Esophagus muscularis mucosa (tissue), 4 donors: Measurements from ENCODE around the gene CABLES1.

Experiments used
- EP300 ChIP-seq: sonication (generic); formaldehyde crosslinking; IDR thresholded peaks from one replicate; pipeline ENCODE4 v1.6.1; 2017; ENCODE audit warnings: antibody characterized with exemption
- POLR2A ChIP-seq: fragments of 450-650 bp; IDR thresholded peaks from one replicate; pipeline ENCODE4 v1.6.1; 2017; ENCODE audit warnings: antibody characterized with exemption, moderate library complexity, mild to moderate bottlenecking, low read depth
- POLR2AphosphoS5 ChIP-seq, 2 donors: sonication (generic); formaldehyde crosslinking; IDR thresholded peaks; one replicate each; pipeline ENCODE4 v1.6.1; 2017; ENCODE audit warnings: antibody characterized with exemption in 2 of 2
- TF ChIP-seq, protein P1 (sequence below), 3 experiments: fragments of 200-600 bp in 2 of 3; fragments of 450-650 bp in 1 of 3; sonication (generic) in 2 of 3; IDR thresholded peaks; one replicate each; pipeline ENCODE4 v1.5.1; 2017 to 2019; ENCODE audit warnings: antibody characterized with exemption in 3 of 3, mild to moderate bottlenecking in 2 of 3, moderate library complexity in 1 of 3

DNA sequence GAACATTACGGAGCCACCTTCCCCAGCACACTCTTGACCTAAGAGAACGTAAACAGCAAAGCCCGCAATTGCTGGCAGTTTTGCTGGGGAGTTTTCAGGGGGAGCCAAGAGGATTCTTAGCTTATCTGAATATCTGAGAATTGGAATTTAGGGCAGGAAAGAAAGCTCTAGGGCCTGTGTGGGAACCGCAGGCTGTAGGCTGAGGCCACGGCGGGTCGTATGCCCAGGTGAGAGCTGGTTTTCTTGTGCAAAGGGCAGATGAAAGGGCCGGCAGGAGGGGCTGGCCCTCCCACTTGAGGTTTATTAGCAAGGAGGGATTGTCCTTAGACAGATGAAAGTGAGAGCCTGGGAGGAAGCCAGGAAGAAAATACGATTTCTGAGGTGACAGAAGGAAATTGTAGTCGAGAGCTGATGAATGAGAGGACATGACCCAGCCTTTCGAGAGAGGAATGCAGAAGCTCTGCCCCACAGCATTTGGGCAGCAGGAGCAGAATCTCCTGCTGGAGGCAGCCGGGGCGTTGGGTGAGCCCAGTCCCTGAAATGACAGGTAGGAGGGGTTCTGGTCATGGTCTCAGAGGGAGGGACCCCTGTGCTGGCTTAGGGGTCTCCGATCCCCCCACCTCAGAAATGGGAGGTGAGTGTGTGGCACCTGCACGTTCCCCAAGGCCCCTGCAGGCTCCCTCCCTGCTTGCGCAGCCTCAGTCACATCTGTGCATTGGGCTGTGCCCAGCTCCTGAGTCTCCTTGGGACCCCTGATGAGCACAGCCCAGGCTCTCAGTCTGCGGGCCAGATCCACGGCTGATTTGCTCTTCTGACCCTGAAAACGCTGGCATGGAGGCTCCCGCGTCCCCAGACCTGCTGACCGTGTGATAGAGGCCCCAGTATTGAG lies 61.1 kb downstream of the CABLES1 start:
- no peak for TF ChIP-seq EP300
- TF ChIP-seq, protein P1, sequence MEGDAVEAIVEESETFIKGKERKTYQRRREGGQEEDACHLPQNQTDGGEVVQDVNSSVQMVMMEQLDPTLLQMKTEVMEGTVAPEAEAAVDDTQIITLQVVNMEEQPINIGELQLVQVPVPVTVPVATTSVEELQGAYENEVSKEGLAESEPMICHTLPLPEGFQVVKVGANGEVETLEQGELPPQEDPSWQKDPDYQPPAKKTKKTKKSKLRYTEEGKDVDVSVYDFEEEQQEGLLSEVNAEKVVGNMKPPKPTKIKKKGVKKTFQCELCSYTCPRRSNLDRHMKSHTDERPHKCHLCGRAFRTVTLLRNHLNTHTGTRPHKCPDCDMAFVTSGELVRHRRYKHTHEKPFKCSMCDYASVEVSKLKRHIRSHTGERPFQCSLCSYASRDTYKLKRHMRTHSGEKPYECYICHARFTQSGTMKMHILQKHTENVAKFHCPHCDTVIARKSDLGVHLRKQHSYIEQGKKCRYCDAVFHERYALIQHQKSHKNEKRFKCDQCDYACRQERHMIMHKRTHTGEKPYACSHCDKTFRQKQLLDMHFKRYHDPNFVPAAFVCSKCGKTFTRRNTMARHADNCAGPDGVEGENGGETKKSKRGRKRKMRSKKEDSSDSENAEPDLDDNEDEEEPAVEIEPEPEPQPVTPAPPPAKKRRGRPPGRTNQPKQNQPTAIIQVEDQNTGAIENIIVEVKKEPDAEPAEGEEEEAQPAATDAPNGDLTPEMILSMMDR (IDR thresholded peaks at IDR 0.05): no peak
- no peak for TF ChIP-seq POLR2AphosphoS5 (IDR thresholded peaks at IDR 0.05)
- TF ChIP-seq POLR2A: no peak
